Measurements from ENCODE around the gene UNC13D.

Gene UNC13D

GRCh38 chr17:75828741-75829140, 15.5 kb downstream of the UNC13D start (continued):
- TF ChIP-seq ZNF280D (tag by site-specific recombination; IDR thresholded peaks at IDR 0.05) (no peak), ZNF114 (tag by site-specific recombination; IDR thresholded peaks at IDR 0.05) (no peak), HIC1 (tag by site-specific recombination; IDR thresholded peaks at IDR 0.05) (0 out of 2 replicates have a peak, but pooled peaks have one; percentile 20), ZNF658 (tag by site-specific recombination; IDR thresholded peaks at IDR 0.05) (no peak), ZNF211 (tag by site-specific recombination; IDR thresholded peaks at IDR 0.05; ENCODE audit: low read depth) (no peak), ZNF266 (tag by site-specific recombination; IDR thresholded peaks at IDR 0.05; ENCODE audit: low read depth) (no peak), ZFP37 (tag by site-specific recombination; IDR thresholded peaks at IDR 0.05) (no peak), KLF10 (tag by site-specific recombination; IDR thresholded peaks at IDR 0.05) (no peak), ZNF555 (tag by site-specific recombination; conservative IDR thresholded peaks at IDR 0.05) (no peak), MYNN (tag by site-specific recombination; IDR thresholded peaks at IDR 0.05; ENCODE audit: borderline replicate concordance) (no peak), ZNF600 (tag by site-specific recombination; IDR thresholded peaks at IDR 0.05) (peak; percentile 19; the same call in 1 of the 2 replicates), ZNF223 (tag by site-specific recombination; IDR thresholded peaks at IDR 0.05) (no peak)

- peaks cover 0 to 33% of the 10 kb centered on the region in 2 experiments; a peak in 2 of 3 replicates for H3K36me3 ChIP-seq (ENCODE audit: control insufficient read depth in 2 of 2, insufficient read depth in 1 of 2, low read length in 2 of 2)
- no peak overlapping the region for H3K4me3 ChIP-seq (ENCODE audit: low read depth, low read length)
- ChIA-PET POLR2A (interaction anchor here (1.1 to 2.9 kb wide), 6 partner anchors 27 to 55 kb away, joined by 4 to 23 read pairs (median 8); partner anchors contain the start of gene WBP2), CTCF (interaction anchor here (0.7 to 4.0 kb wide), 7 partner anchors 12 to 63 kb away, joined by 3 to 25 read pairs (median 6); partner anchors contain the start of gene GALK1)
- no peaks in the 10 kb centered on the region for H3K4me1 ChIP-seq (ENCODE audit: control insufficient read depth, insufficient read depth, low read length)
- H3K9me3 ChIP-seq (ENCODE audit: control insufficient read depth, insufficient read depth, low read depth, low read length), result no peaks in the 10 kb centered on the region
- no peak for TF ChIP-seq AEBP2 (tag by site-specific recombination; IDR thresholded peaks at IDR 0.05; ENCODE audit: borderline replicate concordance)
- TF ChIP-seq GLIS2 (tag by site-specific recombination; IDR thresholded peaks at IDR 0.05), result 0 out of 2 replicates have a peak, but pooled peaks have one; percentile 4
- H3K27ac ChIP-seq (ENCODE audit: extremely low read depth, low read depth, low read length), result no peak overlapping the region
Measured at GRCh38 chr17:75828076-75828400, 16.2 kb downstream of the UNC13D start.

GRCh38 chr17:75827308-75828075, 16.7 kb downstream of the UNC13D start:
- Histone ChIP-seq H3K4me1 (ENCODE audit: control insufficient read depth, insufficient read depth, low read length) (no peaks in the 10 kb centered on the region), H3K4me3 (ENCODE audit: low read depth, low read length) (no peak overlapping the region), H3K9me3 (ENCODE audit: control insufficient read depth, insufficient read depth, low read depth, low read length) (no peaks in the 10 kb centered on the region), H3K27ac (ENCODE audit: extremely low read depth, low read depth, low read length) (peak overlapping the region; percentile 55), H3K36me3 (ENCODE audit: control insufficient read depth in 2 of 2, insufficient read depth in 1 of 2, low read length in 2 of 2) (peaks cover 0 to 38% of the 10 kb centered on the region in 2 experiments; a peak in 2 of 3 replicates)
- ChIA-PET POLR2A (interaction anchor here (0.5 to 2.9 kb wide), 8 partner anchors 12 to 62 kb away, joined by 3 to 23 read pairs (median 6); partner anchors contain the start of gene WBP2), CTCF (interaction anchor here (0.6 to 4.0 kb wide), 17 partner anchors 9 to 227 kb away, joined by 3 to 25 read pairs (median 4); partner anchors contain the start of genes GALK1 and UNK)
- TF ChIP-seq ZNF248 (tag by site-specific recombination; IDR thresholded peaks at IDR 0.05) (no peak), BCL11B (tag by site-specific recombination; IDR thresholded peaks at IDR 0.05; ENCODE audit: low read depth) (no peak), HOXD13 (CRISPR knock-in tag; IDR thresholded peaks at IDR 0.05; ENCODE audit: borderline replicate concordance) (no peak), GLIS2 (tag by site-specific recombination; IDR thresholded peaks at IDR 0.05) (peak; percentile 35), GLIS1 (tag by site-specific recombination; IDR thresholded peaks at IDR 0.05) (peak; percentile 43), ZBTB26 (tag by site-specific recombination; optimal IDR thresholded peaks at IDR 0.05) (peak; percentile 13), ZNF791 (tag by site-specific recombination; IDR thresholded peaks at IDR 0.05) (no peak), ZNF324 (tag by site-specific recombination; IDR thresholded peaks at IDR 0.05) (no peak), ZNF76 (tag by site-specific recombination; IDR thresholded peaks at IDR 0.05; ENCODE audit: borderline replicate concordance, low read depth) (peak; percentile 65)

All from HEK293 (cell line).